Thymus (tissue), 14 donors: ENCODE data around the gene IL17RA. TPM values are rescaled to one million over a fixed set of nuclear protein-coding genes. Genes with fewer than 3 reads are reported as not detected.
"Not testable (repeated sequence)": the region's sequence is repeated elsewhere in the genome, so short reads cannot be mapped to it uniquely, and the experiment has no call there.

Experiments
- DNase-seq, 9 donors: peaks; one replicate each; pipeline ENCODE4 v3.0.0-alpha.2; 2013; ENCODE audit warnings: low spot score in 9 of 9, low read depth in 6 of 9, missing footprints in 1 of 9
- H3K27ac ChIP-seq, 2 donors: one replicate each; pipeline ENCODE4 v1.5.1; 2013; ENCODE audit warnings: control low read depth in 1 of 2, low read depth in 1 of 2, low read length in 1 of 2, mild to moderate bottlenecking in 1 of 2, moderate library complexity in 1 of 2
- H3K27me3 ChIP-seq, 2 donors: one replicate each; pipeline ENCODE4 v1.5.1; 2013; ENCODE audit warnings: low read length in 1 of 2; ENCODE audit not compliant: control insufficient read depth in 2 of 2, insufficient read depth in 1 of 2
- H3K36me3 ChIP-seq, 2 donors: one replicate each; pipeline ENCODE4 v1.5.1; 2013; ENCODE audit warnings: low read length in 1 of 2, mild to moderate bottlenecking in 1 of 2, moderate library complexity in 1 of 2; ENCODE audit not compliant: control insufficient read depth in 2 of 2, insufficient read depth in 2 of 2
- H3K4me1 ChIP-seq, 2 donors: one replicate each; pipeline ENCODE4 v1.5.1; 2013; ENCODE audit warnings: low read length in 2 of 2; ENCODE audit not compliant: control insufficient read depth in 2 of 2, insufficient read depth in 2 of 2
- H3K4me3 ChIP-seq, 2 donors: one replicate each; pipeline ENCODE4 v1.5.1; 2013; ENCODE audit warnings: low read length in 2 of 2, control low read depth in 1 of 2, mild to moderate bottlenecking in 1 of 2
- H3K9me3 ChIP-seq, 2 donors: one replicate each; pipeline ENCODE4 v1.5.1; 2013; ENCODE audit warnings: low read length in 1 of 2, mild to moderate bottlenecking in 1 of 2; ENCODE audit not compliant: control insufficient read depth in 2 of 2, insufficient read depth in 1 of 2
- WGBS: extraction: QIAGEN DNeasy Blood & Tissue Kit; methylation state at CpG from one replicate; pipeline ENCODE4 v1.1.7; 2013; 5-methylcytosine and 5-hydroxymethylcytosine counted together
- long read RNA-seq, 10 donors: transcript quantifications; one replicate each; lab custom pipeline, GENCODE V29; 2026
- polyA plus RNA-seq: library from polyadenylated mRNA; stranded (reverse); fragments of 200-250 nt; gene quantifications from one replicate; pipeline ENCODE4 v1.2.3, GENCODE V29; 2013
- total RNA-seq: library from RNA; stranded (reverse); fragments of 120-200 nt; gene quantifications from one replicate; pipeline ENCODE4 v1.2.4, GENCODE V29; 2013
- donor health status: healthy.

IL17RA gene
- 16.1 TPM for total RNA-seq
- 11.3 TPM for polyA plus RNA-seq
- long read RNA-seq, donor 1 = 0 reads
- long read RNA-seq, donor 2, full-length matches to known transcripts = 2 of 39 reads
- long read RNA-seq, donor 2, partial matches to known transcripts = 31 of 39 reads
- long read RNA-seq, donor 2, other reads (novel, unspliced or antisense) = 6 of 39 reads
- long read RNA-seq, donor 3, partial matches to known transcripts = 5 of 5 reads
- long read RNA-seq, donor 3, other reads (novel, unspliced or antisense) = 0 of 5 reads
- long read RNA-seq, donor 4 = 0 reads
- long read RNA-seq, donor 5, partial matches to known transcripts = 0 of 1 reads
- long read RNA-seq, donor 5, other reads (novel, unspliced or antisense) = 0 of 1 reads
- long read RNA-seq, donor 6 = 0 reads
- long read RNA-seq, donor 7, partial matches to known transcripts = 7 of 7 reads
- long read RNA-seq, donor 7, other reads (novel, unspliced or antisense) = 0 of 7 reads
- long read RNA-seq, donor 8 = 0 reads
- long read RNA-seq, donor 9, partial matches to known transcripts = 9 of 9 reads
- long read RNA-seq, donor 9, other reads (novel, unspliced or antisense) = 0 of 9 reads
- long read RNA-seq, donor 10, partial matches to known transcripts = 0 of 2 reads
- long read RNA-seq, donor 10, other reads (novel, unspliced or antisense) = 0 of 2 reads

DNA sequence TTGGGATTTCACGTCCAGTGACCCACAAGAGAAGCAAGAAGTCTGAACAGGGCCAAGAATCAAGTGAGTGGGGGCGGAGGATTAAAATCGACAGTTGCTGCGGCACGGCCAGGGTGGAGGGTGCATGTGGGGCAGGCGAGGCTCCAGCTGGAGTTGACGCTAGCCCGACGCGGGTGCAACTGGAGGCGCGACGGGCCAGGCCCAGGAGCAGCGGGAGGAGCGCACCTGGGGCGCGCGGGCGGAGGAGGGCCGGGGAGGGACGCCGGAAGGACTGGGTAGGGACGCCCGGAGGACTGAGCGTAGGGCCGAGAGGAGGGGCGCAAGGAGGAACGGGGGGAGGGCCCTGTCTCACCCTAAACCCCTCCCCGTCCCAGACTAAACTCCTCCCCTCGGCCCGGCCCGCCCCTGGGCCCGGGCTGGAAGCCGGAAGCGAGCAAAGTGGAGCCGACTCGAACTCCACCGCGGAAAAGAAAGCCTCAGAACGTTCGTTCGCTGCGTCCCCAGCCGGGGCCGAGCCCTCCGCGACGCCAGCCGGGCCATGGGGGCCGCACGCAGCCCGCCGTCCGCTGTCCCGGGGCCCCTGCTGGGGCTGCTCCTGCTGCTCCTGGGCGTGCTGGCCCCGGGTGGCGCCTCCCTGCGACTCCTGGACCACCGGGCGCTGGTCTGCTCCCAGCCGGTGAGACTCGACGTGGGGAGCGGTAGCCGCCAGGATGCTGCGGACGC is at the start of gene IL17RA:
IL17RA (plus strand) TSS at position 447 of the 723 bp plus-strand sequence; CDS start at position 539, 92 bp downstream.
- Histone ChIP-seq H3K4me1 (peaks cover 19 to 43% of the 10 kb centered on the region in 2 donors), H3K27me3 (no peaks in the 10 kb centered on the region), H3K9me3 (no peaks in the 10 kb centered on the region), H3K27ac (peak within 1 kb of the TSS; percentile 94 to 98), H3K4me3 (peak within 1 kb of the TSS; percentile 88 to 95), H3K36me3 (peaks cover 0 to 5% of the 10 kb centered on the region in 2 donors)
- under 1% methylated on average over 68 of the region's 68 CpGs for WGBS
- DNase-seq = peak; percentile 71 to 97 (median 92)

DNA sequence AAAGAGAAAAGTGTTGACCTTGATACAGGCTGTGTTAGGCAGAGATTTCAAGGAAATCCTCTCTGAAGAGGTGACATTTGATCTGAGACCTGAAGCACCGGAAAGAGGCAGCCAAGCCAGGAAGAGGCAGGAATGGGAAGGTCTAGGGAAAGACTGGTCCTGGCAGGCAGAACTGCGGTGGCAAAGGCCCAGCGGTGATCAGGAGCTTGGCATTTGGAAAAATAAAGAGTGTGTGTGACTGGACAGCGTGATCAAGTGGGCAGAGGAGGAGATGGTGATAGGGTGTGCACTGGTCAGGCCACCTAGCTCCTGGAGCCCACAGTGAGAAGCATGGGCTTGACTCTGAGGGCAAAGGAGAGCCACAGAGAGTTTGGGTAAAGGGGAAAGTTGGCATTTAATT is 49.6 kb upstream of the IL17RA start:
- no peak for DNase-seq
- no peaks in the 10 kb centered on the region for H3K4me1 ChIP-seq
- 94% methylated on average over 4 of the region's 4 CpGs for WGBS
- no peak overlapping the region for H3K4me3 ChIP-seq
- no peaks in the 10 kb centered on the region for H3K36me3 ChIP-seq
- peaks cover 4 to 20% of the 10 kb centered on the region in 2 donors for H3K27me3 ChIP-seq
- H3K27ac ChIP-seq = no peak overlapping the region
- H3K9me3 ChIP-seq = no peaks in the 10 kb centered on the region

DNA sequence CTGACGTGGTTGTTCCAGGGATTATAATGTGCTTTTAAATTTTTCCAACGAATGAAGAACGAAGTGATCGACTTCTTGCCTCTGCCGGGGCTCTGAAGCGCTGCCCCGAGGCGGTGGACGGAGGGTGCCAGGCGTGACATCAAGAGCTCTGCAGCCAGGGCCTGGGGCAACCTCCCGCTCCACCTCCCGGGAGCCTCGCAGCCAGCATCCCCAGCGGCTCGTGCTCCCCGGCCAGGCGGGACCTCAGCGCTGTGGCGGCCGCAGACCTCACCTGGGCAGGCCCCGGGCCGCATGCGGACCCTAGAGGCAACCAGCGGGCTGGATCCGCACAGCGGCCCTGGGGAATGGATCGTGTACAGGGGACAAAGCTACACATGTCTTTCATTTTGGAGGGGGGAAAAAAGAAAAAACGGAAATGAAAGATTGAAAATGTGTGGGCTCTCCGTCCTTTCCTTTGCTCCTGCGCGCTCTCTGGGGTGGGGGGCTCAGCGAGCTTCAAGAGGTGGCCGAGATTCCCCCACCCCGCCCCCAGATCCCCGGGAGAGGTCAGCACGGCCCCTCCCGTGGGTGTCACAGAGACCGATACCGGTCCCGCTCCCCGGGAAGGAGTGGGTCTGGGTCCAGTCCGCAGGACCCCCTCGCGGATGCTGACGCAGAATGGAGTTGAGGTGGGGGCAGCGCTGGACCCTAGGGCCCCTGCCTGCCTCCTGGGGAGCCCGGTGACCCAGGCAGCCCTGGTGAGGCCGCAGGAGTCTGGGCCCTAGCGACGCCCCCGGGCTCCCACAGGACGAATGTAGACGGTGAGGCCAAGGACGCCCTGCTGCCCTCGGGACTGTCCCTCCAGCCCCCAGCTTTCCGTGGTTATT is 48.6 kb upstream of the IL17RA start:
- not testable (repeated sequence) for H3K27ac ChIP-seq, DNase-seq
- 25% methylated on average over 56 of the region's 56 CpGs for WGBS

DNA sequence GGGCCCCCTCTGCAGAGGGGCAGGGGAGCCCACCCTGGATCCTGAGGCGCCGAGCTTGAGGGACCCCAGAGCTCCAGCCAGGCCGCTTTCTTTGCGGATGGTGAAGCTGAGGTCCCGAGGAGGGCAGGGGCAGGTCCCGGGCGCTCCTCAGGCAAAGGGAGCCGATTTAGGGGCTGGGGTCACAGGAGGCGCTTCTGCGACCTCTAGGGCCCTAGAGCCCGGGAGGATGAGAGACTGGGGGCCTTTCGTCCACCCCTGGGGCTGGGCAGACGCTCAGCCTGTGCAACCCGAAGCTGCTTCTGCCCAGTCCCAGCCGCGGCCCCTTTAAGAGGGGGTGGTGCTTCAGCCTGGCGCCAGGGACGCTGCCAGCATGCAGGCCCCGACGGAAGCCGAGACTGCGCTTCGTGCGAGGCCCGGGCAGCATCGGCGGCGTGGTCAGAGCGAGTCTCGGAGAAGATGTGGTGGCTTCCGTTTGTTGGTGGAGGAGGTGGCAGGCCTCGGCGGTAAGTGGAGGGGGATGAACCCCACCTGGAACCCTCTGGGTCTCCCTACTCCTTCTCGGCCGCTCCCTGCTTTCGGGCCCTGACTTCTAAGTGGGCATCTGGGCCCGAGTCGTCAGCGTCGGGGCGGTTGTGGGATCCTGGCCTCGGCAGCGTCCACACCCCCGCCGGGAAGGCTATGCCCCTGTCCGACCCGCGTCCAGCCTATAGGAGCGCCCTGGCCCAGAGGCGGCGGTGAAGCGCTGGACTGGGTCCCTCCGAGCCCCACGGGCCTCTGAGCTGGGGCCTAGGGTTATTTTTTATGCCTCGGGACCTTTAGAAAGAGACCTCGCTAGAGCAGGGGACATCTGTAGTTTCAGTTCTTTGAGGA is 47.7 kb upstream of the IL17RA start:
- not testable (repeated sequence) for H3K9me3 ChIP-seq, DNase-seq, H3K4me1 ChIP-seq, H3K36me3 ChIP-seq
- 37% methylated on average over 37 of the region's 56 CpGs for WGBS
- H3K27me3 ChIP-seq = peaks cover 4 to 20% of the 10 kb centered on the region in 2 donors
- peak overlapping the region in 1 of 2 donors; percentile 46 for H3K27ac ChIP-seq
- H3K4me3 ChIP-seq = peak overlapping the region in 1 of 2 donors; percentile 17

More for the DNA sequence above, 48.6 kb upstream of the IL17RA start:
- not testable (repeated sequence) for H3K4me1 ChIP-seq, H3K36me3 ChIP-seq, H3K9me3 ChIP-seq
- peak overlapping the region in 1 of 2 donors; percentile 19 for H3K4me3 ChIP-seq
- peaks cover 4 to 20% of the 10 kb centered on the region in 2 donors for H3K27me3 ChIP-seq

GRCh38 chr22:17043521-17043920 is 41.3 kb upstream of the IL17RA start:
- Histone ChIP-seq H3K27me3 (no peaks in the 10 kb centered on the region), H3K4me3 (no peak overlapping the region), H3K36me3 (no peaks in the 10 kb centered on the region), H3K4me1 (no peaks in the 10 kb centered on the region), H3K27ac (no peak overlapping the region), H3K9me3 (no peaks in the 10 kb centered on the region)
- DNase-seq = no peak

GRCh38 chr22:17046566-17047348 is 38.0 kb upstream of the IL17RA start:
- Histone ChIP-seq H3K4me1 (no peaks in the 10 kb centered on the region), H3K27me3 (no peaks in the 10 kb centered on the region), H3K4me3 (no peak overlapping the region), H3K36me3 (no peaks in the 10 kb centered on the region), H3K27ac (no peak overlapping the region), H3K9me3 (no peaks in the 10 kb centered on the region)
- WGBS = 85% methylated on average over 5 of the region's 5 CpGs
- no peak for DNase-seq

DNA sequence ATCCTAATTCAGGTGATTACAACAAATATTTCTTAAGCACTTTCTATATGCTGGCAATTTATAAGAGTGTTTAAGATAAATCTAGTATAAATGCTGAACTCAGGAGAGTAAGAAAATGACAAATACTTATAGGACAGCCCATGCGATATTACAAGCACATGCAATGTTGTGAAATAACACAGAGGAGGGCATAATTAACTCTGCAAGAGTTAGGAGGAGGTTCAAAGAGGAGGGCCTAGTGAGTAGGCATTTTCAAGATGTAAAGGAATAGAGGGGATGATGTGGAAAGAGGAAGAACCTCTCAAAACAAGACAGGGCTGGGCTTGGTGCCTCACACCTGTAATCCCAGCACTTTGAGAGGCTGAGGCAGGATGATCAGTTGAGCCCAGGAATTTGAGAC is 37.1 kb upstream of the IL17RA start:
- H3K27ac ChIP-seq = no peak overlapping the region
- no peak for DNase-seq
- no peaks in the 10 kb centered on the region for H3K4me1 ChIP-seq
- no peaks in the 10 kb centered on the region for H3K9me3 ChIP-seq
- 98% methylated on average over 1 of the region's 1 CpG for WGBS
- no peaks in the 10 kb centered on the region for H3K27me3 ChIP-seq
- H3K4me3 ChIP-seq = no peak overlapping the region
- no peaks in the 10 kb centered on the region for H3K36me3 ChIP-seq
